Head of caudate nucleus (tissue), 42 donors: Measurements from ENCODE around the gene PAPPA.

Experiments
- DNase-seq, 42 donors: peaks; one replicate each; pipeline versions ENCODE4 v3.0.0 to v3.0.0-alpha.2; 2020 to 2021; ENCODE audit warnings: mixed read lengths in 7 of 42
- intact Hi-C: fragments of 100-400 bp; cut with DNase I; formaldehyde crosslinking; loops from one replicate; pipeline ENCODE4 v1.15.0; 2022

The PAPPA gene

DNA sequence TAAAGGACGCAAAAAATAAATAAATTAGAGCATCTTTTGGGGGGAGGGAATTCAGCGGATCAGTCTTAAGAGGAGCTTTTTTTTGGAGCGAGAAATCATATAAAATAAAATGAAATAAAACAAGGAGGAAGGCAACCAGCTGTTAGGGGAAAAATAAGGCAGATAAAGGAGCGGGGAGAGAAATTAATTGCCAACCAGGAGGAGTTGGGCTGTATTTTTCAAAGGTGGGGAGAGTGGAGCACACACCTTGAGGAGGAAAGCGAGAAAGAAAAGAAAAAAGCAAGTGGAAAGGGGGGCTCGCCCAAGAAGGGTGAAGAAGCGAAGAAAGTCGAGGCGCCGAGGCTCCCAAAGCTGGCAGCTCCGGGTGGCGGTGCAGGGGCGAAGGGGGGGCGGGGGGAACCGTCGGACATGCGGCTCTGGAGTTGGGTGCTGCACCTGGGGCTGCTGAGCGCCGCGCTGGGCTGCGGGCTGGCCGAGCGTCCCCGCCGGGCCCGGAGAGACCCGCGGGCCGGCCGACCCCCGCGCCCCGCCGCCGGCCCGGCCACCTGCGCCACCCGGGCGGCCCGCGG lies at the start of gene PAPPA:
Gene PAPPA, plus strand, starts transcription at position 27 of the 569 bp plus-strand sequence. Its CDS starts 382 bp downstream, at position 409.
- intact Hi-C loops = loop anchor here (10.0 kb wide), 1 partner anchor 421 kb away; no protein-coding TSS in a partner anchor
- DNase-seq = no peak

- intact Hi-C loops = no loop called here
- DNase-seq = no peak
These were observed 49.4 kb upstream of the PAPPA start for GRCh38 chr9:116103976-116104820.

DNA sequence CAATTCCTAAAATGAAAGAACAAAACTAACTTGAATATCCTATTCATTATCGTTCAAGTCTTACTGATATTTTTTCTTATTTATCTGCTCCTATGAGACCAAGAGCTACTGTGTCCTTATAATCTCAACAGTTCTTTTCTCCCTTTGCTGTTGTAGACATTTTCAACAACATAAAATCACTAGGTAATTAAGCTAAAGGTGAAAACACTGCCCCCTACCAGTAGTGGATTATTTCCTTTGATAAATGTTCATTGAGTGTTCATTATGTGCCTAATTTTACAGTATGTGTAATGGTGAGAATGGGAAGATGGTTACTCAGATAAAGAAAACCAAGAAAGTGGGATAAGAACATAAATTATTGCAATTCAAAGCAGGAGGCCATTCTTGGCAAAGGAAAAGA lies 41.4 kb upstream of the PAPPA start:
- intact Hi-C loops = no loop called here
- DNase-seq = no peak

DNA sequence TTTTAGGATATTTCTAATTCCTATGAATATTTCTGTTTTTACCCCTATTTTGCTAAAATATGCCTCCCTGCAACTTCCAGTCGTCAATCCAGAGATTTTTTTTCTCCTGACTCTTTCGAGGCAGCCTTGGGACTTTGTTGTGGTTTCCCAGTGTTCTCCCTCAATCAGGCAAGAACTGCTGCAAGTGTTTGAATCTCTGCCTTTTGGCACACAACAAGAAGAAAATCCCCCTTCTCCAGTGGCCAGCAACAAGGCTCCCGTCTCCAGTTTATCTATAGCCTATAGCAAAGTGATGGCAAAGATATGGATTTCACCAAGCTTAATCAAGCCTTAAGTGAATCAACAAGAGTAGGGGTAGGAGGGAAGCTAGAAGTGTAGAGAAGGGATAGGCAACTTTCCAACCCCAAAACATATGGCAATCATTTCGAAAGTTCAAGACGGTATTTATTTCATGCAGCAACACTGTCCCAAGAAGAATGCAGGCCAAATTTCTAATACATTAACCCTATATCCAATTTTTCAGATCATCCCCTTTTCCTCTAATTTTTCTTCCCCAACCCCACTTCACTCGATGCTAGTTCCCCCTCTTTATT lies 37.7 kb upstream of the PAPPA start:
- DNase-seq = no peak
- intact Hi-C loops = no loop called here

DNA sequence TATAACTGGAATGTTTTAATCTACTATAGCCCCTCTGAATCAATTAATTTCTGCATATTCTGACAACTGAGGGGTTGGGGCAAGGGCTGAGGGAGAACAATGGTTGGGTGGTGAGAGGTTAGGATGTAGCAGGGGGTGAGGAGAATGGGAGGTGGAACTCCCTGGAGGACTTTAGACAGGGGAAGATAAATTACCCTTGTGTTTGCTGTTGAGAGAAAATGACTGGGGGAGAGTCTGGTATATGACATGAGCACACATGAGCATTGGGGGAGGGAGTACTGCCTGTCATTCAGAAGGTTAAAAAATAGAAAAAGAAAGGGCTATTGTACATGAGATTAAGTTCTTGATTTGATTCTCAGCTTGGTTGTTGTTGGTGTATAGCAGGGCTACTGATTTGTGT lies 37.2 kb upstream of the PAPPA start:
- no peak for DNase-seq
- intact Hi-C loops = no loop called here

DNA sequence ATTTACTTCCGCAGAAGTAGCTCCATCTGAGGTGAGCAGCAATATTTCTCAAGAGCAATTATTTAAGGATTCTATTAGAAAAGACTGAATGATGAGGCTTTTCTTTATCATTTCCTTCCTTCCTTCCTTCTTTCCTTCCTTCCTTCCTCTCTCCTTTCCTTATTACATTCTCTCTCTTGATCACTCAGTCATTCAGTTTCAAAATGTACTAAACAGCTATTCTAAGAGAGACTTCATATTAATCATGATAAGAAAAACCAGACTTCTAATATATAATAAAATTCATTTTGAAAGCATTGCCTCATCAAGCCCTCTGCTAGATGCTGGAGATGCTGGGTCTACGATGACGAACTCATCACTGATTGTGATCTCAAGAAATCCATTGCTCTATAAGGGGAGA lies 30.4 kb upstream of the PAPPA start:
- intact Hi-C loops = no loop called here
- DNase-seq = no peak

GRCh38 chr9:116124472-116125040 lies 29.0 kb upstream of the PAPPA start:
- intact Hi-C loops = no loop called here
- no peak for DNase-seq

- DNase-seq = no peak
- intact Hi-C loops = no loop called here
These were observed 20.4 kb upstream of the PAPPA start for GRCh38 chr9:116133163-116133562.

GRCh38 chr9:116134975-116135374 lies 18.6 kb upstream of the PAPPA start:
- intact Hi-C loops = no loop called here
- no peak for DNase-seq

- intact Hi-C loops = no loop called here
- no peak for DNase-seq
These were observed 16.6 kb upstream of the PAPPA start for GRCh38 chr9:116137010-116137409.

DNA sequence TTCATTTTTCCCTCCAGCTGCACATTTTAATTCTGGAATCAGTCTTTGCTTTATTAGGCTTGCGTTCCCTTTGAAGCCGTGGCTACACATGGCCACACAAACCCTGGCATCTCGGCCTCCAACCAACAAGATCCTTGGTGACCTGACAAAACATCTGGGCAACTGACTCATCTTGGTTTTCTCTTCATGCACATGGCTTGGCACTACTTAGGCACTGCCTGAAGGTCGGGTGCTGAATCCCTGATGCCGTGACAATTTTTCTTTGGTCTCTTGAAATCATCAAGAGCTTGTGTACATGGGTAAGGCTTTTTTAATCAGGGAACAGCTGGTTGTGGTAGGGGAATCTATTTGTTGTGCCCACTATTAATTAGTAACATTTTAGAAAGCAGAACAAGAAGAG lies 16.0 kb upstream of the PAPPA start:
- no peak for DNase-seq
- intact Hi-C loops = no loop called here

DNA sequence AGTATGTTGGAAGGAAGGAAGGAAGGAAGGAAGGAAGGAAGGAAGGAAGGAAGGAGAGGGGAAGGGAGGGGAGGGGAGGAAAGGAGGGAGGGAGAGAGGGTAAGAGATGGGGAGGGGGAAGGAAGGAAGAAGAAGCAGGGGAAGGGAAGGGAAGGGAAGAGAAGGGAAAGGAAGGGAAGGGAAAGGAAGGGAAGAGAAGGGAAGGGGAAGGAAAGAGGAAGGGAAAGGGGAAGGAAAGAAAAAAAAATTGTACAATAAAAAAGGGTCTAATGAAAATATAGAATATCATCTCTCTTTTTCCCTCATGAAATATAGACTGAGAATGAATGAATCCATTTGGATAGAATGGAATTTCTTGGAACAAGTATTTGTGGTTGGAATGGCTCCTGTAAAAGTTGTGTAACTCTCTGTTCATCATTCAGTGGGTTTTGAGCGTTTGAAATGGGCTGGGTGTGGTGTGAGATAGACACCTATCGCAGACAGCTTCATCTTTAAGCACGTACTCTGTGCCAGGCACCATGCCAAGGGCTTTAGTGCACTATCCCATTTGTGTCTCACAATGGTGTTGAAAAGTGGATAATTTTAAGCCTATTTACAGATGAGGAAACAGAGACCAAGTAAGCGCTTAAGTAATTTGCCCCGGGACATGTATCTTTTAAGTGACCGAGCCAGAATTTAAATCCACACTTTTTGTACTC lies 11.6 kb upstream of the PAPPA start:
- intact Hi-C loops = no loop called here

GRCh38 chr9:116142706-116143492 lies 10.7 kb upstream of the PAPPA start:
- intact Hi-C loops = no loop called here
- DNase-seq = no peak

More for the DNA sequence above, 11.6 kb upstream of the PAPPA start:
- no peak for DNase-seq

- no peak for DNase-seq
- intact Hi-C loops = no loop called here
These were observed 9.6 kb upstream of the PAPPA start for GRCh38 chr9:116144038-116144437.

DNA sequence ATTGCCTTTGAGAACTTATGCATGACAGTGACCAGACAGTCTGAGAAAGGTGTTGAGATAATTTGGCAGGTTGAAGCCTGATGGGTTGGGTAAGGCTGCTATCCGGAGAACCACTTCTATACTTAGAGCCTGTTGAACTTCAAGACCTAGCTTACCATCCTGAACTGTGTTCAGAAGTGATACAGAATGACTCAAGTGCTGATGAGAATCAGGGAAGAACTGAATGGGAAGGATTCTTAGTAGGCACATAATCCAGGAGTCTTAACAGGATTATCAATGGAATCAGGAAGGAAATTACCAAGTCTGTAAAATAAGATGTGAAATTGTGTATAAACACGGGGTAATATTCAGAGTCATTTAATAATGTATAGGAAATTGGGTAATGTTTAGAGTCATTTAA lies 9.0 kb upstream of the PAPPA start:
- intact Hi-C loops = no loop called here

DNA sequence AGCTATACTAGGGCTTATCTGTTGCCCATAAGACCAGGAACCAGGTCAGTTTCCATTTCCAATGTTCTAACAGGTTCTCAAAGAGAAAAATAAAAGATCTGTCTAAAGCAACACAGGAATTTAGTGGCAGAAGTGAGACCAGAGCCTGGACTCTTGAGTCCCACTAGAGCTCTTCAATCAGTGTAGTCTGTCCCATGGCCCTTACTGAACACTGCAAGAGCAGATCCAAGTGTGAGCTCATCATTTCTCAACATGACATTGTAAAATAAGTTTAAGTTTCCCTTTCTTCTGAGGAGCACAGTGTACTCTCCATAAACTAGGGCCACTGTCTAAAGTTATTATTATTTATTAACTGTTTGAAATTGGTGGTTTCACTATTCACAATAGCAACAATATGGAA lies 8.6 kb upstream of the PAPPA start:
- intact Hi-C loops = no loop called here

More for the DNA sequence above, 9.0 kb upstream of the PAPPA start:
- no peak for DNase-seq

DNA sequence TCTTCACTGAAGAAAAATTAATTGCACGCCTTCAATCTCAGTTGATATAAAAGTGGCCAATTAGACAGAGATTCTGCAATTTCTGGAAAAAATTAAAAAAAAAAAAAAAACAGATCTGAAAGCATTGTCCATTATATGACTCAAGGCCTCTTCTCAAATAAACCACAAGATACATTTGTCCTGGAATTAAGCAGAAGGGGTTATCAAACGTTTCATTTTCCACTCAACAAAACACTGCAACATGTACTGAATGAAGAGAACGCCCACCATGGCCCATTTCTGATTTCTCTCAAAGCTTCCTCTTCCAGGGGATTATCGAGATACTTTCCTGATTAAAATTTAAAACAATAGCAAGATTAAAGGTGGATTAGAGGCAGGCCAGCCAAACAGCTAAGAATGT lies 5.8 kb upstream of the PAPPA start:
- intact Hi-C loops = no loop called here
- no peak for DNase-seq

More for the DNA sequence above, 8.6 kb upstream of the PAPPA start:
- DNase-seq = no peak

- intact Hi-C loops = loop anchor here (10.0 kb wide), 1 partner anchor 425 kb away; no protein-coding TSS in a partner anchor
These were observed 3.7 kb upstream of the PAPPA start for GRCh38 chr9:116149844-116150243.

More at GRCh38 chr9:116149844-116150243, 3.7 kb upstream of the PAPPA start:
- peak in 12 of 42 donors; percentile 8 to 63 (median 26) for DNase-seq
